ENCODE results near the gene ZNF45.
A peak's percentile ranks its signal among the peaks of the same experiment; 100 is the strongest.

The ZNF45 gene

GRCh38 chr19:43939557-43940260 is 4.6 kb upstream of the ZNF45 start:
- H3K27ac ChIP-seq (replicated peaks), result no peak overlapping the region
- no peak for TF ChIP-seq CTCF (IDR thresholded peaks at IDR 0.05; ENCODE audit: insufficient read depth, low read length)
- TF ChIP-seq REST (IDR thresholded peaks at IDR 0.05; ENCODE audit: insufficient replicate concordance, low read depth), result no peak
- no peak for TF ChIP-seq GABPA (IDR thresholded peaks at IDR 0.05; ENCODE audit: low read depth)
- no peaks in the 10 kb centered on the region for H3K27me3 ChIP-seq (ENCODE audit: insufficient read depth, poor library complexity, severe bottlenecking)
- no peak overlapping the region for H3K4me3 ChIP-seq (replicated peaks; ENCODE audit: insufficient read depth, low read length)
- no peak for DNase-seq (ENCODE audit: low read depth in 1 of 2, low spot score in 1 of 2)

- no peak for DNase-seq (ENCODE audit: low read depth in 1 of 2, low spot score in 1 of 2)
- no peak overlapping the region for H3K4me3 ChIP-seq (replicated peaks; ENCODE audit: insufficient read depth, low read length)
- TF ChIP-seq CTCF (IDR thresholded peaks at IDR 0.05; ENCODE audit: insufficient read depth, low read length) (no peak), GABPA (IDR thresholded peaks at IDR 0.05; ENCODE audit: low read depth) (no peak), REST (IDR thresholded peaks at IDR 0.05; ENCODE audit: insufficient replicate concordance, low read depth) (no peak), SPI1 (IDR thresholded peaks at IDR 0.05; ENCODE audit: borderline replicate concordance, low read depth) (no peak), POLR2AphosphoS5 (IDR thresholded peaks at IDR 0.05; ENCODE audit: low read depth) (no peak)
- no peaks in the 10 kb centered on the region for H3K27me3 ChIP-seq (ENCODE audit: insufficient read depth, poor library complexity, severe bottlenecking)
- no peak overlapping the region for H3K27ac ChIP-seq (replicated peaks)
Observed at GRCh38 chr19:43936188-43936587, 1.1 kb upstream of the ZNF45 start.

- Histone ChIP-seq H3K4me3 (replicated peaks; ENCODE audit: insufficient read depth, low read length) (peak overlapping the region; percentile 69), H3K27ac (replicated peaks) (peak overlapping the region; percentile 84), H3K27me3 (ENCODE audit: insufficient read depth, poor library complexity, severe bottlenecking) (no peaks in the 10 kb centered on the region)
- TF ChIP-seq GABPA (IDR thresholded peaks at IDR 0.05; ENCODE audit: low read depth) (no peak), REST (IDR thresholded peaks at IDR 0.05; ENCODE audit: insufficient replicate concordance, low read depth) (no peak), POLR2AphosphoS5 (IDR thresholded peaks at IDR 0.05; ENCODE audit: low read depth) (no peak), CTCF (IDR thresholded peaks at IDR 0.05; ENCODE audit: insufficient read depth, low read length) (no peak), SPI1 (IDR thresholded peaks at IDR 0.05; ENCODE audit: borderline replicate concordance, low read depth) (no peak)
- DNase-seq (ENCODE audit: low read depth in 1 of 2, low spot score in 1 of 2), result peak; percentile 21
Observed at GRCh38 chr19:43934055-43934984, 762 bp downstream of the ZNF45 start.

Measured in HL-60 (cell line).